GM18498 (cell line): ENCODE data around the gene TNFRSF18.
A peak's percentile ranks its signal among the peaks of the same experiment; 100 is the strongest.

Experiments
- ATAC-seq: cut with Tn5 transposase; IDR thresholded peaks from one replicate; pipeline ENCODE4 v1.9.1; 2021; ENCODE audit warnings: mild to moderate bottlenecking, moderate library complexity; ENCODE audit not compliant: unreplicated experiment

The TNFRSF18 gene

DNA sequence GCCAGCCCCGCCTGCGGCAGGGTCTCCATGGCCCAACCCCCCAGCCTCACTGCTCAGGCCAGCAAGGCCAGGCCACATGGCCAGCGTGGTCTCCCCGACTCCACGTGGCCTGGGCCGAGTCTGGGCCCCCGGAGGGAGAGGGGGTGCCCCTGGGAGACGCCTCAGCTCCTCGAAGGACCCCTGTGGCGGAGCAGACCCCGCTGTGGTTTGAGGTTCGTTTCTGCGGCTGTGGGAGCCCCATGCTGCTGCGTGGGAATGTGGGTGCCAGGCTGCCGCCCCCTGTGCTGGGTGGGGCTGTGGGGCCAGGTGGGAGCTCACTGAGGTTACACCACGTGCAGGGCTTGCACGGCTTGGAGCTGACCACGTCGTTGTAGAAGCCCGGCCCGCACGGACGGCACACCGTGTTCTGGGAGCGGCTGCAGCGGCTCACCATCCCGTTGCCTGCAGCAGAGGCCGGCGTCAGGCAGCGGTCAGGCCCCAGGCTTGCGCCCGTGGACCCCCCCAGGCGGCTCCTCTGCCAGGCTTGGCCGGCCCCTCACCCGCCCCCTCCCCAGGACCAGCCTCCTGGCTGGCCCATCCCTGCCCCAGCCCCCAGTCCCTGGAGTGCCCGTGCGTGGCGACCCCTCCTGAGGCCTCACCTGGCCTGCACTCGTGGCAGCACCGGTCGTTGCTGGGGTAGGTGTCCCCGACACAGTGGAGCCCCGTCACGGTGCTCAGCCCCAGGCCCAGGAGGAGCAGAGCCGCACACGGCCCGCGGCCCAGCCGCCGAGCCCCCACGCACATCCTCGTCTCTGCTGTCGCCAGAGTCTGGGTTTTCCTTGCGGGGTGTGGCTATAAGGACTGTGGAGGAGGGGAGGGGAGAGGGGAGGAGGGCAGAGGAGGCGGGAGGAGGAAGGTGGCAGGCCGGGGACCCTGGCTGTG, 7.2 kb upstream of the TNFRSF18 start, which contains the start of gene TNFRSF4:
TNFRSF4 (minus strand) TSS at position 809 of the 921 bp plus-strand sequence; CDS start at position 783, 26 bp downstream.
- ATAC-seq = no peak

DNA sequence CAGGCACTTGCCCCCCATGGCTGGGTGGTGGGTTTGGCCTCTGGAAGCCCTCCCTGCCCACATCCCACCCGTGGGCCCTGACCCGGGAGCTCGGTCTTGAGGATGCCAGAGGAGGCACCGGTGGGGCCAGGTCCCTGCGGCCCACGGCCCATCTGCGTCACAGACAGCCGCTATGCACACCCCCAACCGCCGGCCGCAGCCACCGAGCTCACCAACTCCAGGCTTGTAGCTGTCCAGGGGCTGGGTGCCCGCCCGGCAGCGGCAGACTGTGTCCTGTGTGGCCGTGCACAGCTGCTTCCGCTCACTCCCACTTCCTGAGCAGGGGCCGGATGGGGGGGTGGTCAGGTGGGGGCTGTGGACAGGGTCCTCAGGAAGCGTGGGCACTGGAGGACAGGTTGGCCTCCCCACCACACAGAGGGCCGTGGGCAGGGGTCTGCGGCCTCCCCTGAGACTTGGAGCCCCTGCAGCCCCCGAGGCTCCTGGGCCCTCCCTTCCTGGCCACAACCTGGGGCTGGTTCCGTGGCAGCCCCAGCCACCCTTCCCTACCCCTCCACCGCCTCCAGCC, 6.5 kb upstream of the TNFRSF18 start:
- ATAC-seq = no peak

DNA sequence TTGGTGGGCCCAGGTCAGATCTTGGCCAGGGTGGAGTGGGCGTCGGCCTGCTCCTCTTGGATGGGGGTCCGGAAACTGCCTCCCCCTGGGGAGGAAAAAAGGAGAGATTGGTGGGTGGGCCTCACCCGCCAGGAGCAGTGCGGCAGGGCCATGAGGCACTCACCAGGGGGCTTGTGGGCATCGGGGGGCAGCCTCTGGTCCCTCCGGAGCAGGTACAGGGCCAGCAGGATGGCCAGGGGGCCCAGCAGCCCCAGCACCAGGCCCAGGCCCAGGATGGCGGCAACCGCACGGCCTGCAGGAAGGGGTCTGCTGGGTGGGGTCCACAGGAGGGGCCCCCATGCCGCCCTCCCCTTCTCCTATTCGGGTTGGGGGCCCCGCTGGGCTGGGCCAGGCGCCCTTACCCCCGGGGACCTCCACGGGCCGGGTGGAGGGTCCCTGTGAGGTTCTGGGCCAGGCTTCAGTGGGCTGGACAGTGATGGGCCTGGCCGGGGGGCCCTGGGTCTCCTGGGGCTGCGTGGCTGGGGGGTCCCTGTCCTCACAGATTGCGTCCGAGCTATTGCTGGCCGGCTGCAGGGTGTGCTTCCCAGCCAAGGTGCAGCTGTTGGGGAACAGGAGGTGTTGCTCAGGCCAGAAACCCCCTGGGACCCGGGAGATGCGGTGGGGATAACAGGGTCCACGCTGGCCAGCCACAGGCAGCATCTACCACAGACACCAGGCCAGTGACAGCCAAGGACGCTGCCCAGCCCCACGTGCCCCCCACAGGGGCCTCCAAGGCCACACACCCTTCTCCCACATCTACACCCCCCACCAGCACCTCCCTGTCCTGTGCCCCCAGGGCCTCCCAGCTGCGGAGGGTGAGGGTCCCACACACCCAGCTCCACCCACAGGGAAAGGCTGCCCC, 5.4 kb upstream of the TNFRSF18 start:
- ATAC-seq = no peak

DNA sequence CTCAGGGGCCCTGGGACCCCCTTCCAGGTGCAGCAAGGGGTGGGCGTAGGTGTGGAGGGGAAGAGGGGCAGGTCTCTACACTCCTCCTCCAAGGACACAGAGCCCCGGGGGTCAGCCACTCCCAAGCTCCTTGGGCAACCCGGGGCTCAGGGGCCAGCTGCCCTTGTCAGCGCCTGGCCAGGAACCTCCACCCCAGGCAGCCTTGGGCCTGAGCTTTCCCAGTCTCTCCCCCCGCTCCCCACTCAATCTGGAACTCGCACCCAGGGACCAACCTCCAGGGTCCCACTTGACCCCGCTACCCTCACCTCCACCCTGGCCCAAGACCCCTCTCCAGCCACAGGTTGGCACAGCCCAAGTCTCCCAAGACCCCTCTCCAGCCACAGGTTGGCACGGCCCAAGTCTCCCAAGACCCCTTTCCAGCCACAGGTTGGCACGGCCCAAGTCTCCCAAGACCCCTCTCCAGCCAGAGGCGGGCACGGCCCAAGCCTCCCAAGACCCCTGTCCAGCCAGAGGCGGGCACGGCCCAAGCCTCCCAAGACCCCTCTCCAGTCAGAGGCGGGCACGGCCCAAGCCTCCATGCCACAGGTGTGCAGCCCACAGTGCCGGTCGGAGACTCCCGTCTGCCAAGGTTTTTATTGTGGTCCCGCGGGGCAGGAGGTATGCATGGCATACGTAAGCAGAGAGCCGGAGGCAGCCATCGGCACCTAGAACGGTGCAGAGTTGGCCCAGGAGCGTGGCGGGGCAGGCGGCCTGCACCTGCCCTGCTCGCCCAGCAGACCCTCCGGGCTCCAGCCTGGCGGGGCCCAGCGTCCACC, 4.5 kb upstream of the TNFRSF18 start:
- ATAC-seq = no peak

DNA sequence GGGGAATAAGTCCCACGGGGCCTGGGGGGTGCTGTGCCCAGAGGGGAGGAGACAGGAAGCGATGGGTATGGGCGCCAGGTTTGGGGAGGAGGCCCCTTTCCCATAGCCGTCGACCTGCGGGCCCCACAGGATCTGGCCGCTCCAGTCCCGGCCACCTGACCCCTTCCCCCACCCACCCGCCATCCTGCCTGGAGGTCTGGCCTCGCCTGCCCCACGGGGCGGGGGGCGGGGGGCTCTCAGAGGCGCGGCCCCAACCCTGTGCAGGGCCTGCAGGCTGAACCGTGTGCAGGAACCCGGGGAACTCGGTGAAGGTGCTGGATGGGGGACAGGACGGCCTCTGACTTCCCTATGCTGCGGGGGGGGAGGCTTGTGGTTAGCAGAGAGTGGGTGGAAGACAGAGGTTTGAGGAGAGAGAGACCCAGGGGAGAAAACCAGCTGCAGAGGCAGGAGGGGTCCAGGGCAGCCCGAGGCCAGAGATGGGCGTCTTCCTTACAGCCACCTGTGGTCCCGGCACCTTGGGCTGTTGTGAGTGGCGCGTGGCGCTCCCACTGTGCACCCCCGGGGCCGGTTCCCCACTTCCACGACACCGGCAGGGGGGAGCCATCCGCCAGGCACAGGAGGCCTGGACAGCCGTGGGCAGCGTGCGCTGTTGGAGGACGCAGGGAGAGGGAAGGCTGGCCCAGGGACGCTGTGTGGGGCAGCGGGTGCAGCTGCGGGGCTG, 2.5 kb upstream of the TNFRSF18 start:
- no peak for ATAC-seq

DNA sequence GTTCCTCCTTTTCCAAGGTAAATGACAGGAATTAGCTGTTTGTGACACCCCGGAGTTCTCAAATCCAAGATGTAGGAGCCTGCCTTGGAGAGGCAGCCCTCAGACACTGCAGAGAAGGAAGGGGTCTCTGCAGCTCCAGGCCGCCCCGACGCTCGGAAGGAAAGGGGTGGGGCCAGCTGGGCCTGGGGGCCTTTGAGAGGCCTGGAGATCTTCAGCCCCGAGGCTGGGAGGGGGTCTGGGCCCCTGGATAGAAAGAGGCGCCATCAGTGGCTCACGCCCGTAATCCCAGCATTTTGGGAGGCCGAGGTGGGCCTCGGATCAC, 1.1 kb upstream of the TNFRSF18 start:
- no peak for ATAC-seq

DNA sequence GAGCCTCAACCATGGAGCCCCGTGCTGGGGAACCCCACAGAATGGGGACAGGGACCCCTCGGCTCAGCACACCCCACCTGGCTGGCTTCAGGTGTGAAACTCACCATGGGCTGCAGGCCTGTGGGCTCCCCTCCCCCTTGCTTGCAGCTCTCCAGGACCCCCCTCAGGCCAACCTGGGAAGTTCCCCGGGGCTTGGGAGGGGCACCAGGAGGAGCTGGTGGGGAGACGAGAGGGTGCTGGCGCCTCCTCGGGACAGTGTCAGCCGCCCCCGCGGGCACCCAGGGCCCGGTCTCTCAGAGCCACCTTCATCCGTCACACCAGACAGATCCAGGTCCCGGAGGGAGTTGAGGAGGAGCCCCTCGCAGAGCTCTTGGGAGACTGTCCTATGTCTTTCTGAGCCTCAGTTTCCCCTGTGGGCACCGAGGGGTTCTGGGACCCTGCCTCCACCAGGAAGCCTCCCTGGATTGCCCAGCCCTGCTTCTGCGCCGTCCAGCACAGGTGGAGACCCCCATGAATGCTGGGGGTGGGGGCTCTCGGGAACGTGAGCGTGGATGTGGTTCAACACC, 657 bp upstream of the TNFRSF18 start:
- no peak for ATAC-seq

DNA sequence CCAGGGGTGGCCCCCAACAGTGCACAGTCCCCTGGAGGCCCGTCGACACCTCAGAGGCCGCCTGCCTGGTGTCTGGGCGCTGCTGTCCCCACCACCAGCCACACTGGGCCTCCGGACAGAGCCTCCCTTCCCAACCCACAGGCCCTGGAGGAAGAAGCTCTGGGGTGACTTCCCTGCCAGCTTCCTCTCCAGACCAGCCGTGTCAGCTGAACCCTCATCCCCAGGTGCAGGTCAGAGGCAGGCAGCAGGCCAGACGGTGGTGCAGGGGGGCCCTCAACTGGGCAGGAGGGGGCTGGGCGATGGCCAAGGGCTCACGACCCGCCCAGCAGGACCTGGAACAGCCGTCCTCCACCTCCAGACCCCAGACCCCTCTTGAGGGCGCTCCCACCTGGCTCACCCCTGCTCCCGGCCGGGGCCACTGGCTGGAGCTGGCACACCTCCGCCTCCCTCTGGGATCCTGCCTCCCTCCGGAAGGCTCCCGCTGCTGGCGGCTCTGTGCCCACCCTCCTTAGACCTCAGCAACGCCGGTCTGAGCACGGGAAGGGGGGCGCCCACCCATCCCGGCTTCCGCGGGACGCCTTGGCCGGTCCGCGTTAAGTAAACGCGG, 520 bp downstream of the TNFRSF18 start:
- ATAC-seq = no peak

DNA sequence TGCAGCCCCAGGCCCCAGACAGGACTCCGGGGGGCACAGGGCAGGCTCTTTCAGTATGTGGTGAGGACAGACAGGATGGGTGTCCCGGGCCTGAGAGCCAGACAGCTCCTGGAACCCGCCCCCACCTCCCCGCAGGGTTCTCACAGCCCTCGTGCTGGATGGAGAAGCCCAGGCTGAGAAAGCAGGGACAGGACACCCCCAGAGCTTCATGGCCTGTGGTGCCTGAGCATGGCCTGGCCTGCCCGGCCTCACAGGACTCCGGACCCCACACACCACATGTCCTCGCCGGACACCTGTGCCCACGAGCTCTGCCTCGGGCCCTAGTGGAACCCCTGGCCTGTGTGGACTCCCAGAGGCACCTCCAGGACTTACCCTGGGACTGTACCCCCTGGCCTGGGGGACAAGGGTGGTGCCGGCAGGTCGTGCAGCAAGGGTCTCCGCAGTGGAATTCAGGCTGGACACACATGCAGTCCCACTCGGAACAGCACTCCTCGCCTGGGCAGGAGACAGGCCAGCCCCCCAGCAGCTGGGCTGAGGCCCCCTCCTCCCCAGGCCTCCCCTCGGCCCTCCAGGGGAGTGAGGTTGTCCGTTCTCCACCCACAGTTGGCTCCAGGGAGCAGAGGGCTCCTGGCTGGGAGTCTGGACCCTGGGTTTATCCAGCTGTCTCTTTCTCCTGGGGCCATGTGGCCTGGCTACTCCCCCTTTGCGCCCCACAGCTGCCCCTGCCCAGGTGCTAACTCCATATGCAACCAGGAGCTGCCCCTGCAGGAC, 1.2 kb downstream of the TNFRSF18 start:
- no peak for ATAC-seq

DNA sequence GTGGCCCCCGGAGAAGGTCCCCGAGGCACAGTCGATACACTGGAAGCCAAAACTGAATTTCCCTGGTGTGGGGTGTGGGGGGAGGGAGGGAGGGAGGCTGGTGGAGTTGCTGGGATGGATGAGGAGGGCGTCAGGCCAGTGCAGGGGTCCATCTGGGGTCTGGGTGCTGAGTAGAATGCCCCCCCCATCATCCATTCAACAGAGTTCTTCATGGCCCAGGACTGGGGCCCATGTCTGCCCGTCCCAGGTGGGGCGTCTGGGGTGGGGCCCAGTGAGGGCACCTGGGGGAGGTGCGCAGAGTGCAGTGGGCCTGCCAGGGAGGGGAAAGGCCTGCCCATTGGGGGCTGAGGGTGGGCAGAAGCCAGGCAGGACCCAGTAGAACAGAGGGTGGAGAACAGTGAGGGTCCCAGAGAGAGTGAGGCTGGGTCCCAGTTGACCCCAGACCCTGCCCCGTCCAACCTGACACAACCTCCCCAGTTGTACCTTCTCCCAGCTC, 1.9 kb downstream of the TNFRSF18 start:
- no peak for ATAC-seq

DNA sequence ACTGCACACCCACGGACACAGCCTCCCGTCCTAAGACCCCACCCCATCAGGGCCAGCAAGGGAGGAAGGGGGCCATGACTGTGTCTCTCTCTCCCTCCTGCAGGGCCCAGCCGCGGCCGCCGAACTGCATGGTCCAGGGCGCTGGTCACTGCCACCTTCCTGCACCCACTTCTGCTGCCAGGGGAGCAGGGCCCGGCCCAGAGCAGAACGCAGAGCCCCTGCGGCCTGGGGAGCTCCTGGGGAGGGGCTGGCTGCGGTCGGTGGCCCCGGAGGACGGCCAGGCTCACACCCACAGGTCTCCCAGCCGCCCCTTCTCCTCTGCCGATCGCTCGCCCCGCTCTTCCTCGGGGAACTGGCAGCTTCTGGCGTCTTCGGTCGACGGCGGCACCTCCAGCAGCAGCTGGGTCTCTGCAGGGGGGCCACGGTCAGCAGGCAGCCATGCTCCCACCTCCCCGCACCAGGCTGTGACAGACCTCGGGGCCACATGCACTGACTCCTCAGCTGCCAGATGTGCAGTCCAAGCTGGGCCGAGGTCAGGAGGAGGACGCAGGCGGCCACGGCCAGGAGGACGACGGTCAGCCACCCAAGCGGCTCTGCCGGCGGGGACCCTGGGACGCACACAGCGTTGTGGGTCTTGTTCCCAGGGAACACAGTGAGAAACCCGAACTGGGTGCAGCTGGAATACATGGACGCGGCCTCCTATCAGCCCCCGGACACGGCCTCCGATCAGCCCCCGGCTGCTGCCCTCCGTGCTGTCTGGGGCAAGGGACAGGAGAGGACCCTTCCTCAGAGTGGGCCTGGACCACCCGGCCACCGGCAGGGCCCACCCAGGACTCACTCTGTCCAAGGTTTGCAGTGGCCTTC, 2.6 kb downstream of the TNFRSF18 start:
- no peak for ATAC-seq

DNA sequence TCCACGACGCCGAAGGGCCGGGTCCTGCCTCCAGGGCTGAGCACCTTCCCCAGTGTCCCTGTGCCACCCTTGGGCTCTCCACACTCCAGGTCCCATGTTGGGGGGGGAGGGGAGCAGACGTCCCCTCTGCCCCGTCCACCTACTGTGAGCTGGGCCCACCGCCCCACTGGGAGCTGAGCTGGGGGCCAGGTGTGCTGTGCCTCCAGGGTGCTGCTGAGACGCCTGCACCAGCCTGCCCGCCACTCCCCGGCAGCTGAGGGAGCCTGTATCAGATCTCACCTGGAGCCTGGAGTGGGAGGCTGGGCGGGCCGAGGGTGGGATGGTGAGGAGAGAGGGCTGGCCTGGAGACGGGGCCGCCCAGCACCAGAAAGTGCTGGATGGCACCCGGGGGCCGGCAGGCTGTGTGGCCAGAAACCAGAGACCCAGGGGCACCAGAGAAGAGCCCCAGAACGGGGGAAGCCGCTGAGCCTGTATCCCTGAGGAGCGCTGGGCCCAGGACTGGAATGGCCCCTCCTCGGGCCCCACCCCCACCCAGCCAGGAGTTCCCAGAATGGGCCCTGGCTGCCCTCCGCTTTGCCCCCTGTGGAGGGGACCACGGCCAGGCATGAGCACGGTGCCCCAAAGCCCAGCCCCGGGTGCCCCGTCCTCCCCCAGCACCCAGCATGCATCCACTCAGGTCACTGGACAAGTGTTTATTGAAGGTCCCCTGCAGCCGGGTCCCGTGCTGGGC, 3.4 kb downstream of the TNFRSF18 start:
- no peak for ATAC-seq

DNA sequence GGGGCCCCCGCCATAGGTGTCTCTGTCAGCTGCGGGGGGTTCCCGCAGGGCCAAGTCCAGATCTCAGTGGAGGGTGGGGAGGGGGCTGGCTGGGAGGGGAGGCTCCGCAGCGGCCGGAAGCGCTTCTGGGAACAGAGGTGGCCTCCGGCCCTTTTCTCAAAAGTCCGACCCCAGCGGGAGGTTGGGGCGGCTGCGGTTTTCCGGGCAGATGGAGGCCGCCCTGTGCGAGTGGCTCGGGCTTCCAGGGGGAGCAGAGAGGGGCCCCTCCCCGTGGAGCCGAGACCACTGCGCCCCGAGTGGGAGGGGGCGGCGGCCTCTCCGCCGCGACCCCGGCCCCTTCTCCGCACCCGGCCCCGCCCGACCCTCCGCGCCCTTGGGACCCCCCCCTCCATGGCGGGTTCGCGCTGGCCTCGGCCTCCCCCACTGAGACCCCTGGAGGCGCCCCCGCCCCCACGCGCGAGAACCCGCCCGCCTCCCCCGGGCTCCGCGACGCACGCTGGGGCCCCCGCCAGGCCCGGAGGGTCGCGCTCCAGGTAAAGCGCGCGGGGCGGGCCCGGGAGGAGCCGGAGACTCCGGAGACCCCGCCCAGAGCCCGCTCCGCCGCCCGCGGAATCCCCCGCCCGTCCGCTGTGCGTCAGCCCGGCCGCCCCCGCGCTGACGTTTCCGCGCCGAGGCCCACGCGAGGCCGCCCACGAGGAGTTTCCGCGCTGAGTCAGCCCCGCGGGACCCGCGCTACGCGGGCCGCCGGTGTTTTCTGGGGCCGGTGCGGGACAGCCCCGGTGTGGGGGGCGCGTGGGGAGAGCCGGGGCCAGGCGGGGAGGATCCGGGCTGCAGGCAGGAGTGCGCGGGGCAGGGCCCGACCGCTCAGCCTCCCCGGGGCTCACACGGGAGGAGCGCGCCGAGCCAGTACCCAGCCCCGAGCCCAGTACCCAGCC, 5.2 kb downstream of the TNFRSF18 start:
- ATAC-seq = peak; percentile 45

DNA sequence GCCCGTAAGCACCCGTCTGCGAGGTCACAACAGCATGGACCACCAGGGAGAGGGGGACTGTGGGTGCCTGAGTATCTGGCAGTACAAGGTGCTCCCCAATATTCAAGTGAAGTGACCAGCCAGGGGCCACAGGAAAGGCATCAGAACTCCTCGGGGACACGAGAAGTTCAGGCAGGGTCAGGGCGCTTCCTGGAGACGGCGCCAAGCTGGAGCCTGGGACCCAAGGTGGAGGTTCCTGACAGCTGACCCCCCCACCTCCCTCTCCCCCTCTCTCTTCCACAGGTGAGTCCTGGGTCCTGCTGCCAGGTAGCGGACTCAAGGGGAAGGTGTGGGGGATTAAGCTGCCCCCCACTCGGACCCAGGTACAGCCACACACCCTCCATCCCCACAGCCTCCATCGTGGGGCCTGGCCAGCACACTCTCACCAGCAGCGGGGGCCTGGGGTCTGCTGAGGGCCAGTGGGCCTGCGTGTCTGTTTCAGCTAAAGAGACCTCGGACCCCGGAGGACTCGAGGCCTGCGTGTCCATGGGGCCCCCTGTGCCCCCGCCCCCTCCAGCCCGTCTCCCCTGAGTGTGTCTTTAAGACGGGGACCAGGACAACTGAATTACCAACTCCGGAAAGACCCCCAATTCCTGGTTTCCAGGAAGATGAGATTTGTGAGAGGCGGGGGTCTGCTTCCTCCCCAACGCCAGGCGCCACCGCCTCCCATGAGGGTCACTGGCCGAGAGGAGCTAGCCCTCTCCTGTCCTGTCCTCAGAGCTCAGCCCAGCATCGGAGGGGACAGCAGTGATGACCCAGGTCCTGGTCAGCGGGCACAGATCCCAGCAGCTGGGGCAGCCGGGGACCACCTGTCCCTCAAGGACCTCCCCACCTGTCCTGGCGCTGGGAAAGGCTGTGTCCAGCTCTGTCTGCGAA, 6.2 kb downstream of the TNFRSF18 start:
- no peak for ATAC-seq
